WTC11 (cell line): ENCODE data around the gene PHACTR3. TPM values are rescaled to one million over a fixed set of nuclear protein-coding genes. Genes with fewer than 3 reads are reported as not detected.

Experiments
- ATAC-seq: fragments of 200-7000 bp; cut with Tn5 transposase; 2 replicates; pipeline ENCODE4 v1.10.0; 2021; ENCODE audit warnings: mild to moderate bottlenecking, moderate library complexity
- CTCF ChIA-PET: fragments of 300-600 bp; sonication (Branson Sonifier 250); formaldehyde crosslinking; loops from one replicate; lab custom pipeline; 2021; ENCODE audit warnings: antibody characterized with exemption; lab: Charles Lee
- POLR2A ChIA-PET: fragments of 350-600 bp; sonication (Branson Sonifier 250); formaldehyde crosslinking; loops from one replicate; lab custom pipeline; 2021; ENCODE audit warnings: antibody characterized with exemption; lab: Charles Lee
- DNase-seq: peaks from one replicate; pipeline ENCODE4 v3.0.0; 2021; ENCODE audit warnings: low spot score
- H3K27ac Mint-ChIP-seq: 2 replicates; pipeline ENCODE4 v1.8.0; 2021; ENCODE audit warnings: mixed read lengths
- H3K27me3 Mint-ChIP-seq: 2 replicates; pipeline ENCODE4 v1.8.0; 2021; ENCODE audit warnings: low read depth, mild to moderate bottlenecking, moderate library complexity, mixed read lengths
- H3K36me3 Mint-ChIP-seq: 2 replicates; pipeline ENCODE4 v1.8.0; 2021; ENCODE audit warnings: mixed read lengths
- H3K4me1 Mint-ChIP-seq: 2 replicates; pipeline ENCODE4 v1.8.0; 2022; ENCODE audit warnings: mixed read lengths
- H3K4me3 Mint-ChIP-seq: 2 replicates; pipeline ENCODE4 v1.8.0; 2021; ENCODE audit warnings: mild to moderate bottlenecking, moderate library complexity, mixed read lengths
- H3K9me3 Mint-ChIP-seq: 2 replicates; pipeline ENCODE4 v1.8.0; 2021; ENCODE audit warnings: mixed read lengths
- CREM ChIP-seq: sonication (generic); formaldehyde crosslinking; IDR thresholded peaks from 2 replicates; pipeline ENCODE4 v1.8.1; 2022; ENCODE audit warnings: mild to moderate bottlenecking, missing genetic modification reagents, moderate library complexity
- ESRRA ChIP-seq: sonication (generic); formaldehyde crosslinking; IDR thresholded peaks from 2 replicates; pipeline ENCODE4 v1.8.1; 2022; ENCODE audit warnings: mild to moderate bottlenecking, missing genetic modification reagents, borderline replicate concordance
- ETV6 ChIP-seq: sonication (generic); formaldehyde crosslinking; IDR thresholded peaks from 2 replicates; pipeline ENCODE4 v1.8.1; 2022; ENCODE audit warnings: mild to moderate bottlenecking, missing genetic modification reagents
- FOXJ3 ChIP-seq: sonication (generic); formaldehyde crosslinking; IDR thresholded peaks from 2 replicates; pipeline ENCODE4 v1.9.0; 2021; ENCODE audit warnings: missing genetic modification reagents, mild to moderate bottlenecking, borderline replicate concordance
- FOXP1 ChIP-seq: sonication (generic); formaldehyde crosslinking; IDR thresholded peaks from 2 replicates; pipeline ENCODE4 v1.8.0; 2022; ENCODE audit warnings: missing genetic modification reagents, mild to moderate bottlenecking, moderate library complexity, borderline replicate concordance
- FOXP4 ChIP-seq: sonication (generic); formaldehyde crosslinking; IDR thresholded peaks from 2 replicates; pipeline ENCODE4 v1.8.0; 2022; ENCODE audit warnings: mild to moderate bottlenecking, missing genetic modification reagents
- JAZF1 ChIP-seq: fragments of 250-450 bp; sonication (Bioruptor Pico); IDR thresholded peaks from 2 replicates; pipeline ENCODE4 v1.9.0; 2021; ENCODE audit warnings: moderate library complexity, mild to moderate bottlenecking, inconsistent platforms
- MYBL2 ChIP-seq: sonication (generic); formaldehyde crosslinking; IDR thresholded peaks from 2 replicates; pipeline ENCODE4 v1.8.1; 2023; ENCODE audit warnings: mild to moderate bottlenecking, moderate library complexity, missing genetic modification reagents
- NFATC4 ChIP-seq: fragments of 250-450 bp; sonication (Bioruptor Pico); IDR thresholded peaks from 2 replicates; pipeline ENCODE4 v1.9.0; 2021; ENCODE audit warnings: mild to moderate bottlenecking
- NR2C2 ChIP-seq: sonication (generic); formaldehyde crosslinking; IDR thresholded peaks from 2 replicates; pipeline ENCODE4 v1.8.0; 2022; ENCODE audit warnings: mild to moderate bottlenecking, missing genetic modification reagents
- RELA ChIP-seq: sonication (generic); formaldehyde crosslinking; IDR thresholded peaks from 2 replicates; pipeline ENCODE4 v1.8.1; 2022; ENCODE audit warnings: missing genetic modification reagents, mild to moderate bottlenecking, borderline replicate concordance
- TEAD1 ChIP-seq: sonication (generic); formaldehyde crosslinking; IDR thresholded peaks from 2 replicates; pipeline ENCODE4 v1.8.0; 2022; ENCODE audit warnings: mild to moderate bottlenecking, missing genetic modification reagents
- USF1 ChIP-seq: sonication (generic); formaldehyde crosslinking; IDR thresholded peaks from 2 replicates; pipeline ENCODE4 v1.8.0; 2022; ENCODE audit warnings: mild to moderate bottlenecking, missing genetic modification reagents
- ZNF138 ChIP-seq: sonication (generic); formaldehyde crosslinking; conservative IDR thresholded peaks from 2 replicates; pipeline ENCODE4 v1.8.1; 2022; ENCODE audit warnings: mild to moderate bottlenecking, moderate library complexity, missing genetic modification reagents
- ZNF219 ChIP-seq: sonication (generic); formaldehyde crosslinking; IDR thresholded peaks from 2 replicates; pipeline ENCODE4 v1.8.0; 2023; ENCODE audit warnings: missing genetic modification reagents, mild to moderate bottlenecking, borderline replicate concordance
- ZNF263 ChIP-seq: sonication (generic); formaldehyde crosslinking; IDR thresholded peaks from 2 replicates; pipeline ENCODE4 v1.8.1; 2022; ENCODE audit warnings: low read depth, mild to moderate bottlenecking, moderate library complexity, missing genetic modification reagents
- ZNF396 ChIP-seq: fragments of 250-450 bp; sonication (Bioruptor Pico); IDR thresholded peaks from 2 replicates; pipeline ENCODE4 v1.8.0; 2021; ENCODE audit warnings: mild to moderate bottlenecking, moderate library complexity, borderline replicate concordance
- total RNA-seq: library from RNA; stranded (reverse); gene quantifications from 3 replicates; pipeline ENCODE4 v1.2.3, GENCODE V29; 2021
- TF ChIP-seq, protein P1 (sequence below): sonication (generic); formaldehyde crosslinking; IDR thresholded peaks from 2 replicates; pipeline ENCODE4 v1.8.0; 2022; ENCODE audit warnings: missing genetic modification reagents
- TF ChIP-seq, protein P2 (sequence below): fragments of 200-600 bp; IDR thresholded peaks from 2 replicates; pipeline ENCODE4 v1.8.0; 2022; ENCODE audit warnings: antibody characterized with exemption
- TF ChIP-seq, protein P3 (sequence below): sonication (generic); formaldehyde crosslinking; IDR thresholded peaks from 2 replicates; pipeline ENCODE4 v1.8.1; 2022; ENCODE audit warnings: missing genetic modification reagents, borderline replicate concordance

PHACTR3 gene
- total RNA-seq, 1 experiment from 2014 or later = 0.28 TPM

DNA sequence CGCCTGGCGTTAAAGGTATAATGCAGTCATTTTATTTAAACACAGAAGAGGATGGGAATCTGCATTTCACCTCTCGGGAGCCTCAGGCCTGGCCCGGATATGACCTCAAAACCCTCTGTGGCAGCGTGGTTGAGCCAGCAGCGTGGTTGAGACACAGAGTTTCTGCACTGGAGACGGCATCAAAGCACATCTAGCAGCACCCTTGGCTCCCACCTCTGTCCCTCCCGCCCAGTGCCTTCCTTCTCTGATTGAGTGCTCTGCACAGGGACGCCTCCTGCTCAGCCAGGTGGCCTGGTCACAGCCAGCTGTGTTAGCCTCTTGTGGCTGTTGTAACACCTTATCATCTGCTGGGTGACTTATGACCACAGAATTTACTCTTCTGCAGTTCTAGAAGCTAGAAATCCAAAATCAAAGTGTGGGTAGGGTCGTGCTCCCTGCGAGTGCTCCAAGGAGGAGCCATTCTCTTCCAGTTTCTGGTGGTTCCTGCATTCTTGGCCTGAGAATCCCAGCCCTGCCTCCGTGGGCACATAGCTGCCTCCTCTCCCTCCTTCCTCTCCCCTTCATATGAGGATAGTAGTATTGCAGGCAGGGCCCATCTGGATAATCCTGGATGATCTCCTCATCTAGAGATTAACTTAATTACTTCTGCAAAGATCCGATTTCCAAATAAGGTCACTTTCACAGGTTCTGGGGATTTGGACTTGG is 172.4 kb downstream of the PHACTR3 start:
- Mint-ChIP-seq H3K9me3 (no peaks in the 10 kb centered on the region), H3K27ac (no peak overlapping the region), H3K27me3 (peaks cover 24% of the 10 kb centered on the region), H3K4me1 (0 out of 2 replicates have a peak, but pooled peaks cover 1% of the 10 kb centered on the region), H3K36me3 (no peaks in the 10 kb centered on the region), H3K4me3 (no peak overlapping the region)
- no peak for TF ChIP-seq ZNF138
- no peak for TF ChIP-seq FOXP1 (CRISPR knock-in tag)
- no peak for TF ChIP-seq ESRRA
- no peak for TF ChIP-seq ETV6 (CRISPR knock-in tag)
- TF ChIP-seq CREM = no peak
- TF ChIP-seq, protein P1, sequence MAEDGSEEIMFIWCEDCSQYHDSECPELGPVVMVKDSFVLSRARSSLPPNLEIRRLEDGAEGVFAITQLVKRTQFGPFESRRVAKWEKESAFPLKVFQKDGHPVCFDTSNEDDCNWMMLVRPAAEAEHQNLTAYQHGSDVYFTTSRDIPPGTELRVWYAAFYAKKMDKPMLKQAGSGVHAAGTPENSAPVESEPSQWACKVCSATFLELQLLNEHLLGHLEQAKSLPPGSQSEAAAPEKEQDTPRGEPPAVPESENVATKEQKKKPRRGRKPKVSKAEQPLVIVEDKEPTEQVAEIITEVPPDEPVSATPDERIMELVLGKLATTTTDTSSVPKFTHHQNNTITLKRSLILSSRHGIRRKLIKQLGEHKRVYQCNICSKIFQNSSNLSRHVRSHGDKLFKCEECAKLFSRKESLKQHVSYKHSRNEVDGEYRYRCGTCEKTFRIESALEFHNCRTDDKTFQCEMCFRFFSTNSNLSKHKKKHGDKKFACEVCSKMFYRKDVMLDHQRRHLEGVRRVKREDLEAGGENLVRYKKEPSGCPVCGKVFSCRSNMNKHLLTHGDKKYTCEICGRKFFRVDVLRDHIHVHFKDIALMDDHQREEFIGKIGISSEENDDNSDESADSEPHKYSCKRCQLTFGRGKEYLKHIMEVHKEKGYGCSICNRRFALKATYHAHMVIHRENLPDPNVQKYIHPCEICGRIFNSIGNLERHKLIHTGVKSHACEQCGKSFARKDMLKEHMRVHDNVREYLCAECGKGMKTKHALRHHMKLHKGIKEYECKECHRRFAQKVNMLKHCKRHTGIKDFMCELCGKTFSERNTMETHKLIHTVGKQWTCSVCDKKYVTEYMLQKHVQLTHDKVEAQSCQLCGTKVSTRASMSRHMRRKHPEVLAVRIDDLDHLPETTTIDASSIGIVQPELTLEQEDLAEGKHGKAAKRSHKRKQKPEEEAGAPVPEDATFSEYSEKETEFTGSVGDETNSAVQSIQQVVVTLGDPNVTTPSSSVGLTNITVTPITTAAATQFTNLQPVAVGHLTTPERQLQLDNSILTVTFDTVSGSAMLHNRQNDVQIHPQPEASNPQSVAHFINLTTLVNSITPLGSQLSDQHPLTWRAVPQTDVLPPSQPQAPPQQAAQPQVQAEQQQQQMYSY (CRISPR knock-in tag) = no peak
- TF ChIP-seq NFATC4 = no peak
- TF ChIP-seq, protein P2, sequence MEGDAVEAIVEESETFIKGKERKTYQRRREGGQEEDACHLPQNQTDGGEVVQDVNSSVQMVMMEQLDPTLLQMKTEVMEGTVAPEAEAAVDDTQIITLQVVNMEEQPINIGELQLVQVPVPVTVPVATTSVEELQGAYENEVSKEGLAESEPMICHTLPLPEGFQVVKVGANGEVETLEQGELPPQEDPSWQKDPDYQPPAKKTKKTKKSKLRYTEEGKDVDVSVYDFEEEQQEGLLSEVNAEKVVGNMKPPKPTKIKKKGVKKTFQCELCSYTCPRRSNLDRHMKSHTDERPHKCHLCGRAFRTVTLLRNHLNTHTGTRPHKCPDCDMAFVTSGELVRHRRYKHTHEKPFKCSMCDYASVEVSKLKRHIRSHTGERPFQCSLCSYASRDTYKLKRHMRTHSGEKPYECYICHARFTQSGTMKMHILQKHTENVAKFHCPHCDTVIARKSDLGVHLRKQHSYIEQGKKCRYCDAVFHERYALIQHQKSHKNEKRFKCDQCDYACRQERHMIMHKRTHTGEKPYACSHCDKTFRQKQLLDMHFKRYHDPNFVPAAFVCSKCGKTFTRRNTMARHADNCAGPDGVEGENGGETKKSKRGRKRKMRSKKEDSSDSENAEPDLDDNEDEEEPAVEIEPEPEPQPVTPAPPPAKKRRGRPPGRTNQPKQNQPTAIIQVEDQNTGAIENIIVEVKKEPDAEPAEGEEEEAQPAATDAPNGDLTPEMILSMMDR = no peak
- no peak for TF ChIP-seq ZNF263 (CRISPR knock-in tag)
- no peak for TF ChIP-seq RELA (CRISPR knock-in tag)
- no peak for TF ChIP-seq TEAD1
- TF ChIP-seq, protein P3, sequence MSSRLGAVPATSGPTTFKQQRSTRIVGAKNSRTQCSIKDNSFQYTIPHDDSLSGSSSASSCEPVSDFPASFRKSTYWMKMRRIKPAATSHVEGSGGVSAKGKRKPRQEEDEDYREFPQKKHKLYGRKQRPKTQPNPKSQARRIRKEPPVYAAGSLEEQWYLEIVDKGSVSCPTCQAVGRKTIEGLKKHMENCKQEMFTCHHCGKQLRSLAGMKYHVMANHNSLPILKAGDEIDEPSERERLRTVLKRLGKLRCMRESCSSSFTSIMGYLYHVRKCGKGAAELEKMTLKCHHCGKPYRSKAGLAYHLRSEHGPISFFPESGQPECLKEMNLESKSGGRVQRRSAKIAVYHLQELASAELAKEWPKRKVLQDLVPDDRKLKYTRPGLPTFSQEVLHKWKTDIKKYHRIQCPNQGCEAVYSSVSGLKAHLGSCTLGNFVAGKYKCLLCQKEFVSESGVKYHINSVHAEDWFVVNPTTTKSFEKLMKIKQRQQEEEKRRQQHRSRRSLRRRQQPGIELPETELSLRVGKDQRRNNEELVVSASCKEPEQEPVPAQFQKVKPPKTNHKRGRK (CRISPR knock-in tag) = no peak
- TF ChIP-seq ZNF219 (CRISPR knock-in tag) = no peak
- no peak for TF ChIP-seq MYBL2 (CRISPR knock-in tag)
- ATAC-seq (no peak), DNase-seq (no peak)
- ChIA-PET POLR2A (no interaction called here), CTCF (interaction anchor here (2.0 kb wide), 1 partner anchor 73 kb away, joined by 5 read pairs; no protein-coding TSS in a partner anchor)

- Mint-ChIP-seq H3K4me3 (no peak overlapping the region), H3K4me1 (no peaks in the 10 kb centered on the region), H3K9me3 (no peaks in the 10 kb centered on the region), H3K27me3 (peaks cover 24% of the 10 kb centered on the region), H3K27ac (no peak overlapping the region; the same call in 1 of the 2 replicates), H3K36me3 (no peaks in the 10 kb centered on the region)
- ATAC-seq (no peak), DNase-seq (no peak)
- ChIA-PET CTCF (interaction anchor here (2.0 kb wide), 1 partner anchor 73 kb away, joined by 5 read pairs; no protein-coding TSS in a partner anchor), POLR2A (no interaction called here)
- TF ChIP-seq USF1 (CRISPR knock-in tag) (no peak), ETV6 (CRISPR knock-in tag) (no peak), NFATC4 (no peak), JAZF1 (no peak), ZNF396 (CRISPR knock-in tag) (no peak), FOXP4 (no peak), NR2C2 (CRISPR knock-in tag) (no peak), FOXJ3 (CRISPR knock-in tag) (no peak)
- TF ChIP-seq, protein P2 = no peak
These were observed 173.0 kb downstream of the PHACTR3 start for GRCh38 chr20:59777331-59777725.
